Right renal cortex interstitium (tissue), 3 donors: ENCODE measurements around the gene BCAS3. TPM values are rescaled to one million over a fixed set of nuclear protein-coding genes. Genes with fewer than 3 reads are reported as not detected.
"Not testable (repeated sequence)": the region's sequence is repeated elsewhere in the genome, so short reads cannot be mapped to it uniquely, and the experiment has no call there.

ENCODE experiments used
- DNase-seq, 3 donors: peaks; one replicate each; pipeline ENCODE4 v3.0.0-alpha.2; 2013; ENCODE audit warnings: low read depth in 3 of 3, low spot score in 2 of 3
- polyA plus RNA-seq, 3 donors: library from polyadenylated mRNA; unstranded; fragments of 120-200 nt; gene quantifications; one replicate each; pipeline ENCODE4 v1.2.1, GENCODE V29; 2013; ENCODE audit not compliant: insufficient read length in 3 of 3

The BCAS3 gene
- polyA plus RNA-seq, 3 donors, result 27.6 to 28.5 (median 27.8) TPM

DNA sequence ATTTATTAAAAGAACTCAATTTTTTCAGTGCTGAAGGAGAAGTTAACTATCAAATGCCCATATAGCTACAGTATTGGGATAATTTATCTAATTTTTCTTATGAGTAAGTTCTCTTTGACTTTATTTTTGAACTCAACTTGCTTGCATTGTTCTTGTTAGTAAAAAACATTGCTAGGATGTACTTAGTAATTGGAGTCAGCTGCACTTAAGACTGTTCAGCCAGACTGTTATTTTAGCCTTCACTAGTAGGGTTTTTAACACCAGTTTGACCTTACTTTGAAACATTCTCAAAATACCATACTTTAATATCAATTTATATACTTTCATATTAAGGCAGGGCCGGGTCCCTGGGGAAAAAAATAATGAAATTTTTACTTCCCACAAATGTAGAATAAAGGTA lies 465.4 kb downstream of the BCAS3 start:
- no peak for DNase-seq

GRCh38 chr17:61144137-61144536 lies 466.5 kb downstream of the BCAS3 start:
- DNase-seq, result no peak

DNA sequence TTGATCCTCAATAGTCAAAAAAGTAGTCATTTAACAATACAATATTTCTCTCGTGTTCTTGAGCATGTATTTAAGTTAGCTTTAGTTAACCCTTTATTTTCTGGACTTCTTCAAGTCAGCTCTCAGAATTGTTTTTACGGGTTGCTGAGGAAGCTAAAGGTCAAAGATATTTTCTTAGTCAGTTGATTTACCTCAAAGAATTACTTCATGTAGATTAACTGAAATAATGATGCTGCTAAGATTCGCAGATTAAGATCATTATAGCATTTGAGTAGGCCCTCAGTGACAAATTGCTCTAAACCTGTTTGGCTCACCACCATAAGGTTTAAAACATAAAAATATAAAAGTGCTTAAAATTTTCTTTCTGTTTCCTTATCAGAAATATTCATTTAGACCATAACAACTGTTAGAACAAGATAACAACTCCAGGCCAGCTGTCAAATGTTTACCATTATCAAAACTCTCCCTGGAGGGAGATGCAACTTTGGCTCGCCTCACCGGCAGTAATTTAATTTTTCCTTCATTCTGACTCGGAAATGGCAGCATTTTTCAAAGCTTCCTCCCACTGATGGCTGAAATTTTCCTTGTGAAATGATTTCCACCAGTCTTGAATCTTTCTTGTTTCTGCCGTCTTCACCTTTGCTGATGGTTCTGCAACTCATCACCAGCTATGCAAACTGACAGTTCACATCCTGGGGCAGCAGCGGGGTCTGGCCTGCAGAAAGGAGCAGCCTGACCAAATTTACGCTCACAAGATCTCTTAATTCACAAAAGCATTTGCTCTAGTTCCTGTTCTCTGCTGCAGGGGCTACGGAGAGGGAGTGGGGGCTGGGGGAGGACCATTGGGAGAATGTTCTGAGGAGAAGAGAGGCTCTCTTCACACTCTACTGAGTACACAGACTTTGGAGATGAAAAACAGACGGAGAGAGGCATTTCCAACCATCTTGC lies 467.2 kb downstream of the BCAS3 start:
- DNase-seq, result no peak

- not testable (repeated sequence) for DNase-seq
Observed at GRCh38 chr17:61146833-61147232, 469.2 kb downstream of the BCAS3 start.

DNA sequence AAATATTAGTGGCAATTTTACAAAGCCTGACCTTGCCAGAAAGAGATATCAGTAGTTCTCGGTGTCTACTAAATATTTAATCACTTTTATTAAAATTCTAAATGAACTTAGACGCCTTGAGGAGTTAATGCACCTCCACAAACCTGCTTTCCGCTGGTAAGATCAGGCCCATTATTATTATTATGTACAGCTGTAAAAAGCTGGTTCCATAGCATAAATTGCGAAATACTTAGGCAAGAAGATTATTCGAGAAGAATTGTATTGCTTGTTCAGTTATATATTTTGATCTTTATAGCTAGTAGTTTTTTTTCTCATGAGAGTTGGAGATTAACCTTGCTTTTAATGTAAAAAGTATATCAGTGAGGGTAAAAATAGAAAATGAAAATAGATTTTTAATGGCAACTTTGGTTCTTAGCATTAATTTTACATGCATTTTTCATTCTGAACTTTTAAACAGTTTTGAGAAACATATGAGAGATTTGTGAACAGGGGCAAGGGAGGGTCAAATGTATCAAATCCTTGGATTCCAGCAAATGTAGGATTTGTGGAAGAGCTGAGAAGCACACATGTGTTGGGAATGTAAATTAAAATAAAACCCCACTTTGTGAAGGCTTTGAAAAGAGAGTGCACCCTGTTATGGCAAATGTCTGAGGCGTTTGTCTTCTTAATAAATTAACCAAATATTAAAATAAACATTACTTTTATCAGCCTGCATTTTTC lies 471.6 kb downstream of the BCAS3 start:
- DNase-seq, result no peak

DNA sequence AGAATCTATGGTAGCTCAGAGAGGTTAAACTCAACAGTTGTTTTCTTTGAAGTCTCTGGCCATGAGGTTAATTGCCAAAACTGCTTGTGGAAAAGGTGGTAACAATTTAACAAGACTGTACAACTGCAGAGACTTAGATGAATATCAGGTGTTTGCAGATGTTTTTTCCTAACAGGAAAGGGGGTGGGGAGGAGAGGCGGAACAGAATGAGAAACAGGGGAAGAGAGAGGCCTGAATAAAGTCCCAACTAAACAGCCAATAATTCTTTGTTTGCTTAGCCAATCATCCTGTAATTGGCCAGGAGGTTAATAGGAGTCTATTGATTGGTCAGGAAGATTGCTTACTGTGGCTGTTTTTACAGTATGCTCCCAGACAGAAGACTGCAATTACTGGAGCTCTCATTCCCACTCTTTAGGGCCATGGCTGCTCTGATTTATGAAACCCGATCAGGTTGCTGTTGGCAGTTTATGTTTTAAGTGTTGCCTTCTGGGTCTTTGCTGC lies 472.3 kb downstream of the BCAS3 start:
- DNase-seq, result no peak

- no peak for DNase-seq
Observed at GRCh38 chr17:61150686-61151299, 473.1 kb downstream of the BCAS3 start.

DNA sequence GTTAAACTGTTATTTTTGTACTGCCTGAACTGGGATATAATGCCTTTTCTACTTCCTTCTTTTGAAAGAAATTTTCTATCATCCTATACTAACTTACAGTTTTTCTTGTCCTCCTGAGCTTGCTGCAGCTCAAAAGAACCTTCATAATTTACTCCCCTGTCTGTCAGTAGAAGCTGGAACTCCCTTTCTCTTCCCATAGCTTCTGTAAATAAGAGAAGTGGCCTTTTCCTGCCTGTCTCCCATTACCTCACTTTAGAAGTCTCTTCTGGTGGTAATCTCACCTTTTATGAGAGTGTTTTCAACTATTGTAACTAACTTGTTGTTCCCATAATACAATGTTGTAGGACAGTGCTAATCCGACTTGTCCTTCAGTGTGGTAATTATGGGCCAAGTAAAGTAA lies 475.2 kb downstream of the BCAS3 start:
- DNase-seq, result no peak

DNA sequence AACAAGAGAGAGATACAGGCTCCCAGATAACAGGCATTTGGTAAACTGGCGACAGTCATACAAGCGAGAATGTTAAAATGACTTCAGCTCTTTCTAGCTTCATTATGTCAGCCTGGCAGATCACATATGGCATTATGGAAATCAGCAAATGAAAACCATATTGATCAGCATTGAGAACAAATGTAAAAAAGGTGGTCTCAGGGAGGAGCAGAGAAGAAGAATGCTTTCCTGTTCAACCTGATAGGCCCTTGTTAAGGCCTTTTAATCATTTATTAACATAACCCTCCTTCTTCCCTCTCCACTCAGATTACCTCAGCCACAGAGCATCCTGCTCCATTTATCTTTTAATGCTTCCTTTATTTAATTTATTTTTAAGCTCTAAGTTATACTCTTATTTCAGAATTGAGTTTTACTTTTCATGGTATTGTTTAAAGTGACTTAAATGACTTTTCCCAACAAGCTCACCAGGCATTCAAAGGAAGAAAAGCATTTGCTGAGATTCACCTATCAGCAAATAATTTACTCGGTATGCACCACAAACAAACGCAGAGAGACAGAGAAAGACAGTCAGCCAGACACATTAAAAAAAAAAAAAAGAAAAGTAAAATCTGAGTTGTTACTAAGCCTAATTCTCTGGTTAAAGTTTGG lies 478.1 kb downstream of the BCAS3 start:
- DNase-seq, result no peak

- DNase-seq, result no peak
Observed at GRCh38 chr17:61157246-61157886, 479.7 kb downstream of the BCAS3 start.

- no peak for DNase-seq
Observed at GRCh38 chr17:61158376-61158775, 480.7 kb downstream of the BCAS3 start.

DNA sequence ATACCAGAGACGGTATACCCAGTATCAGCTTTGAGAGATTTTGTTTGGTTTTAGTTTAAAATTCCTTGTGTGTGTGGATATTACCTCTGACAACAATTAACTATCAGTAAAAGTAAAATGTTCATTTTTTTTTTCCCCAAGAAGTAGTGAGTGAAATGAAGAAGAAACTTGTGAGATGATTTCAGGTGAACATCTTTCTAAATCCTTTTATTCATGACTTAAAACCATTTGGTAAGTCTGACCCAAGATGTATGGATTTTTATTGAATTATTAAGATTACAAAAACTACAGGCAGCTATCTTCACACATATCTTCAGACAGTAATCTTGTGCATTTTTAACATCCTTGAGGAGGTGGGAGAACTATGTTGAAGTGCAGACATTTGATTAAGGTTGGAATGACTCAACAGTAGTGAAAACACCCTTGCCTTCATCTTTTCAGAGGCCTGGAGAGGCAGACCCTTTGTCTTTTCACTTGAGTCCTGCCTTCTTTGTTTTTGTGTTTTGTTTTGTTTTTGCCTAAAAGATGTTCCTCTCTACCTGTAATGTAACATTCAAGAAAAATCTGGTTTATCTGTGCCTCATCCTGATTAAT lies 481.7 kb downstream of the BCAS3 start:
- DNase-seq, result no peak

DNA sequence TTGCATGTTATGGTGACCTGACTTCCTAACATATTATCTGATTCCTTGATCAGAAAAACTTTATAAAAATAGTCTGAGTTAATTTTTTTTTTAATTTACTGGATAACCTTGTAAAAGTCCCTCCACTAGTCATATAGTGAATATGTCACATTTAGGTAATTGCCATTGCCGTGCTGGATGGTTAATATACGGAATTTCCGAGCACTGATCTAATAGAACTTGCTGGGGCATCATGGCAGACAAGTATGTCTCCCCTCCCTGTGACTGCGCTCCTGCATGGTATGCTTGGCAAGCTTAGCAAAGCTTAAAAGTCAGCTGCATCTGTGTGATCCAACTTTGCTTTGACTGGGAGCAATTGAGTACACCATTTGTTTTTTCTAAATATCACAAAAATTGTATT lies 482.6 kb downstream of the BCAS3 start:
- DNase-seq, result no peak

DNA sequence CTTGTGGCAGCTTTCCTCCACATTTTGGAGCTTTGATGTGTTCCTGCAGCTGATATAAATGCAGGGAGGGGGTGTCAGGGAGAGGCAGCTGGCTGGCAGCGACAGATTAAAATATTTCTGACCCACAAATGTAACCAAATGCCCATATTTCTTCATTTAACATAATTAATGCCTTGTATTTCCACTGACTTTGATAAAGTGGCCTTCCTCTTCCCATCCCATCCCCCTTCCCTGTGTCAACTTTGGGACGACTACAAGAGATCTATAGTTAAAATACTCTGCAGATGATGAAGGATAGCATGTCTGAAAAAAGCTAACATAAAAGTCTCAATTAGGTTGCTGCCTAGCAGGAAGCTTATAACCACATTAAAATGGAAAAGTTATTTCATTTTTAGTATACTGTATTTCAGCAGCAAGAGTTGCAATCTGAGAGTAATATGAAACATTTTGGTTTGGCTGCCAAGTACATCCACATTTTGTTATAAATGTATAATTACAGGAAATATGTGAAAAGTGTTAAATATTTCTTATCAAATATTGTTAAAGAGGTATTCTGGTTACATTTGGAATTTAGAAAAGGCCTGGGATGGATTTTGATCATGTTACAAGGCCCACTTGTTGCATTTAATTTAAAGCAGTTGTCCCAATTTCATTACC lies 483.3 kb downstream of the BCAS3 start:
- no peak for DNase-seq

DNA sequence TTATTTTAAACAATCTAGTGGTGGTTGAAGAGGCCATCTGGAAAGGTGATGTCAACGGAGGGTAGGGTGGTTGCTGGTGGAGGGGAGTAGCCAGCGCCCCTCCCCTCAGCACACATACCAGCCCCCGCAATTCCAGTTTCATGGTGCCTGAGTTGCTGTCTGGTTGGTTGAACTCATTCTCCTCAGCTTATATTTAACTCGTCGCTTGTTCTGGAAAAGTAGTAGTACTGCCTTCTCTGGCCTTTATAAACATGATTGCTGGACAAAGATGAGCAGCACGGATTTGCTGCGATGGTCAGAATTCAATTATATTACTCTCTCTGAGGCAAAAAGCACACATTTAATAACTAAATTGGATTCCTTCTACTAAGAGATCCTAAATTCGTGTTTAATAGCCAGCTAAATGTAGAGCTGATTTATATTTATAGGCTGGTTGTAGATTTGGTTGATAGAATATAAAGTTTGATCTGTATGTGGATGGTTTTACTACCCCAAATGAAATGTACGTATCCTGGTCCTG lies 484.0 kb downstream of the BCAS3 start:
- no peak for DNase-seq

- DNase-seq, result no peak
Observed at GRCh38 chr17:61164517-61164916, 486.9 kb downstream of the BCAS3 start.

DNA sequence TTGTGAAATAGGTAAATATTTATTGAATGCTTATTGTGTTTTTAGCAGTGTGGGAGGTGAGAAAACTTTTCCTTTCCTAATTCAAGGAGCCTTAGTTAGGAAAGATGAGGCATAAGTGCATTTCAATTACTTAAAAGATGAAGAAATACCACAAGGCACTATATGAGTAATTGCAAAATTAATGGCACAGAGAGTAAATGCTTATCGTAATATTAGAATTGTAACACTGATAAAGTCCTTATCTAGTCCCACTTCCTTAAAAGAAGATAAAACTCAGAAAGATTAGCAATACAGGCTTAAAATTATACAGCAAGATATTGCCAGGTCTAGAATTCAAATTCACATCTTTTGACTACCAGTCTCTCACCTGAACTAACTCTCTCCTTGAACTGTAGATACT lies 489.4 kb downstream of the BCAS3 start:
- DNase-seq, result no peak

DNA sequence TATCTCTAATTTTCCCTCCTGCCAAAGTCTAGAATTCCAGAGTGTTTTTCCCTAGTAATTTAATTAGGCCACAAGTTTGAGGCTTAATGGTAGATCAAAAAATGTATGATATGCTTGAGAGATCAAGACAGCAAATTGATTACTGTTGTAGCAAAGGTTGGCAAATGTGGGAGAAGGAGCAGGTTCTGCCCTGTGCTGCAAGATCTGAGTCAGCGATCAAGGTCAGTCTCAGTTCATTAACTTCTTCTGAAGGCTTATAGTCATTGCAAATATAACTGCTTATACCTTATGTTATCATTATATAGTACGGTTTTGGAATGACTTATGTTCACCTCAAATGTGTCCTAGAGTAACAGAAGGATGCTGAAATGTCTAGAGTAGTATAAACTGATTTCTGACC lies 490.9 kb downstream of the BCAS3 start:
- no peak for DNase-seq

GRCh38 chr17:61174310-61174709 lies 496.7 kb downstream of the BCAS3 start:
- DNase-seq, result no peak
